CD4-positive, alpha-beta T cell treated with Interleukin-15 for 1 hour (primary cell): ENCODE data around the gene BMAL1.

ENCODE experiments used
- DNase-seq: peaks from one replicate; pipeline ENCODE4 v3.0.0-alpha.2; 2020

BMAL1 gene

GRCh38 chr11:13318498-13319295 is 41.1 kb downstream of the BMAL1 start:
- no peak for DNase-seq

- DNase-seq = no peak
Measured at GRCh38 chr11:13320688-13321087, 43.1 kb downstream of the BMAL1 start.

- no peak for DNase-seq
Measured at GRCh38 chr11:13321431-13321830, 43.8 kb downstream of the BMAL1 start.

- DNase-seq = no peak
Measured at GRCh38 chr11:13324141-13324540, 46.6 kb downstream of the BMAL1 start.

GRCh38 chr11:13324709-13325108 is 47.1 kb downstream of the BMAL1 start:
- no peak for DNase-seq

GRCh38 chr11:13327421-13327820 is 49.8 kb downstream of the BMAL1 start:
- DNase-seq = no peak

- DNase-seq = no peak
Measured at GRCh38 chr11:13328286-13328685, 50.7 kb downstream of the BMAL1 start.

- no peak for DNase-seq
Measured at GRCh38 chr11:13329670-13330356, 52.2 kb downstream of the BMAL1 start.

- DNase-seq = no peak
Measured at GRCh38 chr11:13332124-13332523, 54.5 kb downstream of the BMAL1 start.

GRCh38 chr11:13333456-13333957 is 55.9 kb downstream of the BMAL1 start:
- no peak for DNase-seq

- no peak for DNase-seq
Measured at GRCh38 chr11:13334034-13334786, 56.6 kb downstream of the BMAL1 start.

GRCh38 chr11:13335319-13335718 is 57.7 kb downstream of the BMAL1 start:
- DNase-seq = peak; percentile 66

GRCh38 chr11:13336246-13336878 is 58.8 kb downstream of the BMAL1 start:
- DNase-seq = no peak

GRCh38 chr11:13338019-13338426 is 60.4 kb downstream of the BMAL1 start:
- no peak for DNase-seq

- DNase-seq = no peak
Measured at GRCh38 chr11:13338427-13339069, 61.0 kb downstream of the BMAL1 start.

- no peak for DNase-seq
Measured at GRCh38 chr11:13339195-13340153, 61.9 kb downstream of the BMAL1 start.

GRCh38 chr11:13341026-13341425 is 63.4 kb downstream of the BMAL1 start:
- no peak for DNase-seq

GRCh38 chr11:13343067-13343466 is 65.5 kb downstream of the BMAL1 start:
- DNase-seq = no peak

- peak; percentile 57 for DNase-seq
Measured at GRCh38 chr11:13343931-13344717, 66.5 kb downstream of the BMAL1 start.

- no peak for DNase-seq
Measured at GRCh38 chr11:13344818-13345217, 67.2 kb downstream of the BMAL1 start.
